Ramos (cell line): Measurements from ENCODE around the gene NME9.

Experiments used
- in situ Hi-C: fragments of 300-500 bp; cut with MboI; formaldehyde crosslinking; loops from one replicate; pipeline ENCODE4 v1.14.3; 2022; ENCODE audit warnings: low sequenced_read_pairs; ENCODE audit not compliant: unreplicated experiment

The NME9 gene

GRCh38 chr3:138340511-138340910 lies 10.9 kb upstream of the NME9 start:
- in situ Hi-C loops: no loop called here

DNA sequence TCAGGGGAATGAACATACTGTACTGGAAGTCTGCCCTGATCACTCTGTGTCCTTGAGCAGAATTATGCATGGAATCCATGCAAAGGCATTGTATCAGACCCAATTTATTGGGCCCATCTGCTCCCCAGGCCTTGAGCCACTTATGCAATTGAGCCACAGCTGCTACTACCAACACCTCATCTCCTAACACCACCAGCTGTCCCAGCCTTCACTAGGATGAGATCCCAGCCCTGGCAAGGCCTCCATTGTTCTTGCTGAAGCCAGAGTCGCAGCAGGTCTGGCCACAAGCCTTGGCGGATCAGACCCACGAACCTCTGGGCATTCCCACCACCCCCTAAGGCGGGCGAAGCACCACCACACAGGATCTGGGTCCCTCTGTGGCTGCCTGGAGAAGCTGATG lies 9.2 kb upstream of the NME9 start:
- in situ Hi-C loops: no loop called here

- in situ Hi-C loops: no loop called here
Measured at GRCh38 chr3:138338244-138338643, 8.6 kb upstream of the NME9 start.

DNA sequence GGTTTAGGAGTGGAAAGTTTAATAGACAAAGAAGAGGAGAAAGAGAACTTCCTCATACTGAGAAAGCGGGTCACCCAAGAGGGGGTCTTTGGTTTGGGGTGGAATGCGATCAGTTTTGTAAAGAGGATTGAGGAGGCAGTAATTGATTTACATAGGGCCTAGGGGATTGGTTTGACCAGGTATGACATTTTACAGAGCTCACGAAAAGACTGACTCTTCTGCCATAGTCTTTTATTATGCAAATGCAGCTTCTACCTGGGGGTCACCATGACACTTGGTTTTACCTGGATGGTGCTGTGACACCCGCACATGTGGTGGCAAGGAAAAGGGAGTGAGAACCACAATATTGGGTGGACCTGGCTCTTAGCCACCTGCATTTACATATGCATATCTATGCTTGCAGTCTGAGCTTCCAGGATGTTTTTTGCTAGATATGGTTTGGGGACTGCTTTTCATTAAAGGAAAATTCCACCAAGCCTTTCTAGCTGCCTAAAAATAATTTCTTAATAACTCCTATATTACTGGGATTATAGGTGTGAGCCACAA lies 6.9 kb upstream of the NME9 start:
- in situ Hi-C loops: no loop called here

GRCh38 chr3:138334608-138335007 lies 5.0 kb upstream of the NME9 start:
- in situ Hi-C loops: no loop called here

- in situ Hi-C loops: no loop called here
Measured at GRCh38 chr3:138332472-138333073, 2.9 kb upstream of the NME9 start.

- in situ Hi-C loops: no loop called here
Measured at GRCh38 chr3:138331143-138331894, 1.7 kb upstream of the NME9 start.

- in situ Hi-C loops: no loop called here
Measured at GRCh38 chr3:138329984-138330293, 288 bp upstream of the NME9 start.

- in situ Hi-C loops: no loop called here
Measured at GRCh38 chr3:138328341-138328740, 1.3 kb downstream of the NME9 start.

- in situ Hi-C loops: no loop called here
Measured at GRCh38 chr3:138327831-138328230, 1.8 kb downstream of the NME9 start.

- in situ Hi-C loops: no loop called here
Measured at GRCh38 chr3:138326866-138327595, 2.6 kb downstream of the NME9 start.

- in situ Hi-C loops: no loop called here
Measured at GRCh38 chr3:138325990-138326389, 3.7 kb downstream of the NME9 start.

GRCh38 chr3:138323971-138324370 lies 5.7 kb downstream of the NME9 start:
- in situ Hi-C loops: no loop called here

DNA sequence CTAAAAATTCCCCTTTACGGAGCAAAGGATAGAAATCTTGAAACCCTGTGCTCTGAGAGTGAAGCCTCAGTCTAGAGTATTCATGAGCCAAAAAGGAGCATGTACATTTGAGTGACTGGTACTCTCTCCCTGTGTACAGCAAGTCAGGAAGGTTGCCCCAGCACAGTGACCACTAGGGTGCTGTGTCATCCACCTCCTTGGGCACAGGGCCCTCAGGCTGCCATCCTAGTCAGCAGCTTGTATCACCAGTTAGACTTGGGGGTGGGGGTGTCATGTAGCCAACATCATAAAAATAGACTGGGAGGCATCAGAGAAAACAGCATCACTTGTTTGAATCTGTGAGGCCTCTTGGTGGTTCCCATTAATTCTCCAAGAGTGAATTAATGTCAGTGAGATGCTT lies 12.0 kb downstream of the NME9 start:
- in situ Hi-C loops: no loop called here

- in situ Hi-C loops: no loop called here
Measured at GRCh38 chr3:138314751-138315150, 14.9 kb downstream of the NME9 start.

- in situ Hi-C loops: no loop called here
Measured at GRCh38 chr3:138310494-138310893, 19.2 kb downstream of the NME9 start.

GRCh38 chr3:138308783-138309182 lies 20.9 kb downstream of the NME9 start:
- in situ Hi-C loops: no loop called here

DNA sequence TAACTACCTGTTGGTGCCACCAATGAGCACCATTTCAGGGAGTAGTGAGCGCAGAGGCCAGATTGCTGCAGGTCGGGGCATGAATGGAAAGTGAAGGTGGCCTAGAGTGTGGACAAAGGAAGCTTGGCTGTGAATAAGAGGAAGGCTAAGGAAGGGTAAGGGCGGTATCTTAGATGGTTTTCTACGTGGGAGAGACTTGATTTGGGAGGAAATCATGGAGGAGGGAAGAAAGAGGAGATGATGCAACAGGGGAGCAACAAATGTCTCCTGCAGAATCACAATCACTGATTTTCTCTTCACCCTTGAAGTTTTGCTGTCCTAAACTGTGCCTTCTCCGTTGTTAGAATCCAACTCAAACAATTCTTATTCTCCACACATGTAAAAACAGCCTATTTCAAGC lies 21.8 kb downstream of the NME9 start:
- in situ Hi-C loops: no loop called here

GRCh38 chr3:138303474-138303873 lies 26.2 kb downstream of the NME9 start:
- in situ Hi-C loops: no loop called here

DNA sequence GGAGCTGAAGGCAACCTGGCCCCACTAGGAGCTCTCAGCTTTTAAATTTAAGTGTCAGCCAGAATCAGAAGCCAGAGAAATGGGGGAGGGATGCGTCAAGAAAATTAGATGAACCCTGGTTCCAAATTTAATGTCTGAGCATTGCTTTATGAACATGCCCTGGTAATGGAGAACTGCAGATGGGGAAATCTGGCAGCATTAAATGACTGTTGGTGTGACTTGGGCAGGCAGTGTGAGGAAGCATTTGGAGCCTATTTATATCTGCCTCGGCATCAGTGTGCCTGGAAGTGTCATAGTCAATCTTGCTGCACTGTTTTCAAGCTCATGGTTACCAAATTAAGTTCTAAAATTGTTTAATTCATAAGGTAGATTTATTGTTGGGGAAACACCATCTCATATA lies 29.0 kb downstream of the NME9 start:
- in situ Hi-C loops: no loop called here

DNA sequence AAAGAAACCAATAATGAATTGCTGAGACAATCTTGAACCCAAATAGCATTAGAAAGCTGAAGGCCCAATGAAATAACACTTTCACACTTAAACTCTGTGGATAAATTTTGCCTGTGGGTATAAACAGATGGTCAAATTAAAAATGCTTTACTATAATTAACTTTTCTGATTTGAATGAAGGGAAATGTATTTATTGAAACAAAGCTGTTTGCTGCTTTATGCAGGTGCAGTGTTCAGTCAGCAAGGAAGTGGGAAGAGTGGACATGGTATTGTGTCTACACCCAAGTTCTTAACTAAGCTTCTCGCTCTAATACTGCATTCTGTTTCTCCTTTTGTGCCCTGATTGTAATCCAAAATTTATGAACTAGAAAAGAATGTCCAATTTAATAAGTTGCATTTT lies 31.8 kb downstream of the NME9 start:
- in situ Hi-C loops: no loop called here
